Ascending aorta (tissue), 2 donors: ENCODE data around the gene ZFP36. TPM values are rescaled to one million over a fixed set of nuclear protein-coding genes. Genes with fewer than 3 reads are reported as not detected.

ENCODE experiments used
- DNase-seq, 2 donors: peaks; one replicate each; pipeline ENCODE4 v3.0.0-alpha.2; 2019; ENCODE audit warnings: low spot score in 2 of 2
- H3K27ac ChIP-seq, 2 donors: fragments of 200-600 bp; sonication (generic); one replicate each; pipeline ENCODE4 v1.5.1; 2016 to 2017; ENCODE audit warnings: mild to moderate bottlenecking in 1 of 2
- H3K27me3 ChIP-seq: fragments of 200-600 bp; sonication (generic); one replicate; pipeline ENCODE4 v1.5.1; 2017
- H3K36me3 ChIP-seq, 2 donors: fragments of 200-600 bp; sonication (generic); one replicate each; pipeline ENCODE4 v1.5.1; 2016
- H3K4me1 ChIP-seq, 2 donors: fragments of 200-600 bp; sonication (generic); one replicate each; pipeline ENCODE4 v1.5.1; 2016 to 2017; ENCODE audit warnings: mild to moderate bottlenecking in 1 of 2
- H3K4me3 ChIP-seq, 2 donors: fragments of 200-600 bp; sonication (generic); one replicate each; pipeline ENCODE4 v1.5.1; 2016 to 2017; ENCODE audit warnings: mild to moderate bottlenecking in 1 of 2
- H3K9me3 ChIP-seq, 2 donors: fragments of 200-600 bp; sonication (generic); one replicate each; pipeline ENCODE4 v1.5.1; 2016
- CTCF ChIP-seq, 3 experiments: fragments of 200-600 bp in 2 of 3; fragments of 450-650 bp in 1 of 3; sonication (generic) in 2 of 3; IDR thresholded peaks; one replicate each; pipeline ENCODE4 v1.5.1; 2016 to 2019; ENCODE audit warnings: antibody characterized with exemption in 3 of 3, mild to moderate bottlenecking in 1 of 3, moderate library complexity in 1 of 3
- intact Hi-C: fragments of 100-400 bp; cut with DNase I; formaldehyde crosslinking; loops from one replicate; pipeline ENCODE4 v1.15.1; 2023
- total RNA-seq: library from RNA; depleted of rRNA; stranded (reverse); fragments of >200 nt; gene quantifications from one replicate; pipeline ENCODE4 v1.1.0, GENCODE V29; 2016

The ZFP36 gene
- total RNA-seq, 1 donor from 2014 or later, result 1,166 TPM

DNA sequence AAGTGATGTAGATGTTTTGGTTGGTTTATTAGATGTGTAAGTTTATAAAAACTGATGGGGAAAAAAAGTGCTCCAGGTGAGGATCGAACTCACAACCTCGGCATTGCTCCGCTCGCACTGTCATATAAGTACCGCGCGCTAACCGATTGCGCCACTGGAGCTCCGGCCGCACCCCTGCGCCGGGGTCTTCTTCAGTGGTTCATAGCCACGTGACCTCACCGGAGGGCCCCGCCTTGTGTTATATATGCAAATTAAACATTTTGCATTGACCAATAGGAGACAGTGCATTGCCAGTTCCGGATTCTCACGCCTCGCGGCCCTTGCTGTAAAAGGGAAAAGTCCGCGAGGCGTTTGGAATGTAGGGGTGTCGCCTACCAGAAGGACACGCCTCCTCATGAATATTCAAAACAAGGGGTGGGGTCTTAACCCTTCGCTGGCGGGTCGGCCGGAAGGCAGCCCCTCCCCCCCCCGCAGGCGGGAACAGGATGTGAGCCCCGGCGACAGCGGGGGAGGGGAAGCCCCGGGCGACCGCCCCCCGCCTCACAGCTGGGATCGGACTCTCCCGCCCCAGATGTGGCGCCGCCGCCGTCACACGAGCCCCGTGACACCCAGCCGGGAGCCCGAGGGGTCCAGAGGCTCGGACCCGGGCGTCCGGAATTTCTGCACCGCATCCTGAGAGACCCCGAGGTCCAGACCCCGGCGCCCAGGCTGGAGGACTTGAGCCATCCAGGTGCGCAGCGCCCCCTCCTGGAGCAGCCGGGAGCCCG lies 5.6 kb downstream of the ZFP36 start, which contains the start of gene PLEKHG2:
Gene PLEKHG2, plus strand, starts transcription at position 570 of the 767 bp plus-strand sequence. CDS start 1,418 bp downstream, outside the sequence.
- peaks cover 9 to 28% of the 10 kb centered on the region in 2 donors for H3K4me1 ChIP-seq
- intact Hi-C loops, result loop anchor here (1.0 to 5.0 kb wide), 5 partner anchors 9 to 1160 kb away; partner anchors contain the start of genes MED29 and PAF1
- peak; percentile 88 to 94 (median 89) for TF ChIP-seq CTCF (IDR thresholded peaks at IDR 0.05)
- peak within 1 kb of the TSS; percentile 97 to 98 for H3K4me3 ChIP-seq
- H3K9me3 ChIP-seq, result no peaks in the 10 kb centered on the region
- peaks cover 28 to 31% of the 10 kb centered on the region in 2 donors for H3K36me3 ChIP-seq
- peak; percentile 97 to 99 for DNase-seq
- H3K27ac ChIP-seq, result peak within 1 kb of the TSS; percentile 100
- H3K27me3 ChIP-seq, result no peaks in the 10 kb centered on the region

DNA sequence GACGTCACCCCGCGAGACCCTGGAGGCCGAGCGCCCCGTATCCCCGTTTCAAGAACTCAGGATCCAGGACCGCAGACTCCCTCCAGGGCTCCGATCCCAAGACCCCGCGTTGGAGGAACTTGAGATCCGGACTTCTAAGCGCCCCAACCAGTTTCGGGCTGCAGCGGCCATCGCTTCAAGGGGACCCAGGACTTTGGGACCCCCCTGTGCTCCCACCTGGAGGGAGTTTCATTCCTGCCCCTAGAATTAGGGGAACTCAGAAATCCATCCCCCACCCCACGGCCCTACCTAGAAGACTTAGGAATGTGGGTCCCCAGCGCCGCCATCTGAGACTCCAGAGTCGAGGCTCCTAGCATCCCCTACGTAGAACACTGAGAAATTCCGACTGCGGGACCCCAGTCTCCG lies 6.2 kb downstream of the ZFP36 start:
- no peak for TF ChIP-seq CTCF (IDR thresholded peaks at IDR 0.05)
- peaks cover 26 to 31% of the 10 kb centered on the region in 2 donors for H3K36me3 ChIP-seq
- H3K27me3 ChIP-seq, result no peaks in the 10 kb centered on the region
- H3K27ac ChIP-seq, result peak overlapping the region; percentile 86 to 100
- intact Hi-C loops, result loop anchor here (1.0 to 5.0 kb wide), 5 partner anchors 10 to 1161 kb away; partner anchors contain the start of genes MED29 and PAF1
- no peak for DNase-seq
- no peaks in the 10 kb centered on the region for H3K9me3 ChIP-seq
- H3K4me3 ChIP-seq, result peak overlapping the region; percentile 66 to 97
- peaks cover 9 to 31% of the 10 kb centered on the region in 2 donors for H3K4me1 ChIP-seq

DNA sequence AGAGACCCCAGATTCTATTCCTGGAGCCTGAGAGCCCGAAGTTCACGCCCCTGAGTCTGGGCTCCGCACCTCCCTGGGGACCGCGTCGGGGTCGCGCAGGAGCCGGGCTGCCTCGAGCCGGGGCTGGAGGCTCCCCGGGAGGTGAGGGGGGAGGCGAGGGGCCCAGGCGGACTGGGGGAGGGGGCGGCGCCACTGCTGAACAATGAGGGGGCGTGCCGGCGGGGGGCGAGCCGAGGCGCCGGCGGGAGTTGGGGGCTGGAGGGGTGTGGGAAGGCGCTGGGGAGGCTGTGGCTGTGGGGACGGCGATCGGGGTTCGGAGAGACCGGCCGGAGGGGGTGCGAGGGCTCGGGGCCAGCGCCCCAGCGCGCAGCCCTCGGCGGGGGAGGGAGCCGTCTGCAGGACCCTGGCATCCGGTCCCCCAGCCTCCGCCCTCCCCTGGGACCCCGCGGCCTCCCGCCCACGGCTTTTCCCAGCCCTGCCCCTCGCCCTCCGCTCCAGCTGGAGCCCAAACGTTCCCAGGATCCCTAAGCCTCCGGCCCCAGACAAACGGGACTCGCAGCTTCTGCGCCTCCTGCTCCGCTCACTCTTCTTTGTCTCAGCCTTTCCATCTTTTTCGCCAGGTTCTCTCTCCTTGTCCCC lies 6.7 kb downstream of the ZFP36 start:
- no peaks in the 10 kb centered on the region for H3K27me3 ChIP-seq
- peaks cover 26 to 31% of the 10 kb centered on the region in 2 donors for H3K36me3 ChIP-seq
- intact Hi-C loops, result loop anchor here (2.0 to 5.0 kb wide), 3 partner anchors 23 to 1161 kb away; partner anchors contain the start of genes MED29 and PAF1
- no peak for TF ChIP-seq CTCF (IDR thresholded peaks at IDR 0.05)
- H3K9me3 ChIP-seq, result no peaks in the 10 kb centered on the region
- peak overlapping the region; percentile 86 to 100 for H3K27ac ChIP-seq
- peak in 1 of 2 donors; percentile 88 for DNase-seq
- peaks cover 9 to 31% of the 10 kb centered on the region in 2 donors for H3K4me1 ChIP-seq
- peak overlapping the region; percentile 66 to 97 for H3K4me3 ChIP-seq

DNA sequence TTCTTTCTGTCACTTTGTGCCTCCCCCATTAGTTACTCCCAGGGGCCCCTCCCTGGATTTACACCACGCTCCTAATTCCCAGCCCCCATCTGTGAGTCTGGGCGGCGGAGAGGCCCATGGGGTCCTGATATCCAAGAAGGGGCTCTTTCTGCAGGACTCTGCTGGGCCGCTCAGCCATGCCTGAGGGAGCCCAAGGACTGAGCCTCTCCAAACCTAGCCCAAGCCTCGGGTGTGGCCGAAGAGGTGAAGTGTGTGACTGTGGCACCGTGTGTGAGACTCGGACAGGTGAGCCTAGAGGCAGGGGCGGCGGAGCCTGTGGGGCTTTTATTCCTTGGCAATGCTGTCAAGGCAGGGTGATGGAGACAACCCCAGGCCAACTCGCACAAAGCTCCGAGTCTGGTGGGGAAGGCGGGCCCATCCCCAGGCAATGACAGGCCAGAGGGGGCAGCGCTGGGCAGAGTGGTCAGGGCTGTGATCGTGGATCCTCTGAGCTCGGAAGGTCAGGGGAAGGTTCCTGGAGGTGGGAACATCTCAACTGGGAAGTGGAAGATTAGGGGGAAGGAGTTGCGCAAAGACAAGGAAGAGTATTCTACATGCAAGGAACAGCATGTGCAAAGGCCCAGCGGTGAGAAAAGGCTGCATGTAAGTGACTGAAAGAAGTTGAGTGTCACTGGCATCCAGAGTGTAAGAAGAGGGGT lies 7.4 kb downstream of the ZFP36 start:
- Histone ChIP-seq H3K4me1 (peaks cover 9 to 31% of the 10 kb centered on the region in 2 donors), H3K27ac (peak overlapping the region; percentile 86 to 100), H3K36me3 (peaks cover 27 to 31% of the 10 kb centered on the region in 2 donors), H3K9me3 (no peaks in the 10 kb centered on the region), H3K27me3 (no peaks in the 10 kb centered on the region), H3K4me3 (peak overlapping the region; percentile 66 to 97)
- peak in 1 of 2 donors; percentile 84 for DNase-seq
- intact Hi-C loops, result loop anchor here (2.0 to 5.0 kb wide), 3 partner anchors 23 to 1162 kb away; partner anchors contain the start of genes MED29 and PAF1
- TF ChIP-seq CTCF (IDR thresholded peaks at IDR 0.05), result no peak
